Measurements from ENCODE around the gene UTP4. TPM values are rescaled to one million over a fixed set of nuclear protein-coding genes. Genes with fewer than 3 reads are reported as not detected.

UTP4 gene
- total RNA-seq, 1 donor from 2014 or later: 39.3 TPM

GRCh38 chr16:69204172-69204571 is 71.7 kb downstream of the UTP4 start:
- Mint-ChIP-seq H3K4me3 (ENCODE audit: unreplicated experiment) (no peak overlapping the region), H3K27me3 (ENCODE audit: unreplicated experiment) (peaks cover 2% of the 10 kb centered on the region), H3K36me3 (ENCODE audit: low read depth, unreplicated experiment) (no peaks in the 10 kb centered on the region), H3K9me3 (ENCODE audit: unreplicated experiment) (no peaks in the 10 kb centered on the region), H3K27ac (ENCODE audit: unreplicated experiment) (no peak overlapping the region), H3K4me1 (ENCODE audit: unreplicated experiment) (peaks cover 6% of the 10 kb centered on the region)
- no peak for DNase-seq (ENCODE audit: low spot score)
- no peak for TF ChIP-seq CTCF (IDR thresholded peaks at IDR 0.05; ENCODE audit: unreplicated experiment)

GRCh38 chr16:69209735-69210134 is 77.3 kb downstream of the UTP4 start:
- Mint-ChIP-seq H3K9me3 (ENCODE audit: unreplicated experiment) (no peaks in the 10 kb centered on the region), H3K36me3 (ENCODE audit: low read depth, unreplicated experiment) (no peaks in the 10 kb centered on the region), H3K27me3 (ENCODE audit: unreplicated experiment) (peaks cover 2% of the 10 kb centered on the region), H3K27ac (ENCODE audit: unreplicated experiment) (no peak overlapping the region), H3K4me3 (ENCODE audit: unreplicated experiment) (no peak overlapping the region), H3K4me1 (ENCODE audit: unreplicated experiment) (peaks cover 3% of the 10 kb centered on the region)
- TF ChIP-seq CTCF (IDR thresholded peaks at IDR 0.05; ENCODE audit: unreplicated experiment): no peak
- no peak for DNase-seq (ENCODE audit: low spot score)

GRCh38 chr16:69217433-69217832 is 85.0 kb downstream of the UTP4 start:
- H3K4me3 Mint-ChIP-seq (ENCODE audit: unreplicated experiment): no peak overlapping the region
- H3K27ac Mint-ChIP-seq (ENCODE audit: unreplicated experiment): no peak overlapping the region
- H3K36me3 Mint-ChIP-seq (ENCODE audit: low read depth, unreplicated experiment): no peaks in the 10 kb centered on the region
- TF ChIP-seq CTCF (IDR thresholded peaks at IDR 0.05; ENCODE audit: unreplicated experiment): no peak
- no peak for DNase-seq (ENCODE audit: low spot score)
- no peaks in the 10 kb centered on the region for H3K4me1 Mint-ChIP-seq (ENCODE audit: unreplicated experiment)
- no peaks in the 10 kb centered on the region for H3K9me3 Mint-ChIP-seq (ENCODE audit: unreplicated experiment)
- no peaks in the 10 kb centered on the region for H3K27me3 Mint-ChIP-seq (ENCODE audit: unreplicated experiment)

Other genes starting within 250 kb of the UTP4 start
- gene HAS3, start 27.0 kb upstream of the UTP4 start, total RNA-seq (ENCODE audit: unreplicated experiment): 2.7 TPM
- gene CHTF8, start 61 bp upstream of the UTP4 start, total RNA-seq (ENCODE audit: unreplicated experiment): 169 TPM
- gene SNTB2, start 54.5 kb downstream of the UTP4 start, total RNA-seq (ENCODE audit: unreplicated experiment): 16.8 TPM
- 36.3 TPM for gene VPS4A, start 178.7 kb downstream of the UTP4 start, total RNA-seq (ENCODE audit: unreplicated experiment)
- gene PDF, start 197.9 kb downstream of the UTP4 start, total RNA-seq (ENCODE audit: unreplicated experiment): 11.4 TPM
- gene COG8, start 206.9 kb downstream of the UTP4 start, total RNA-seq (ENCODE audit: unreplicated experiment): 33.1 TPM
- gene NIP7, start 207.1 kb downstream of the UTP4 start, total RNA-seq (ENCODE audit: unreplicated experiment): 34.4 TPM
- gene TMED6, start 219.1 kb downstream of the UTP4 start, total RNA-seq (ENCODE audit: unreplicated experiment): 1.2 TPM

Data from endothelial cell (in vitro differentiated cells).